Natural killer cell (primary cell): ENCODE measurements around the gene BDKRB2. TPM values are rescaled to one million over a fixed set of nuclear protein-coding genes. Genes with fewer than 3 reads are reported as not detected.

ENCODE experiments used
- ATAC-seq, 3 donors: fragments of 150-1000 bp in 2 of 3; fragments of 200-7000 bp in 1 of 3; cut with Tn5 transposase; 1 replicate in 1 of 3; 2 replicates in 2 of 3; pipeline ENCODE4 v1.10.0; 2021; ENCODE audit warnings: mild to moderate bottlenecking in 2 of 3, moderate library complexity in 2 of 3
- DNase-seq, 2 donors: peaks; one replicate each; pipeline versions ENCODE4 v3.0.0 to v3.0.0-alpha.2; 2013 to 2021; ENCODE audit warnings: mixed read lengths in 1 of 2
- H3K27ac ChIP-seq: one replicate; pipeline ENCODE4 v1.5.1; 2013; ENCODE audit warnings: mild to moderate bottlenecking, low read length
- H3K27me3 ChIP-seq: one replicate; pipeline ENCODE4 v1.6.1; 2013; ENCODE audit warnings: low read length; ENCODE audit not compliant: control insufficient read depth, insufficient read depth
- H3K36me3 ChIP-seq: one replicate; pipeline ENCODE4 v1.6.1; 2013; ENCODE audit warnings: low read length; ENCODE audit not compliant: control insufficient read depth, insufficient read depth
- H3K4me1 ChIP-seq: one replicate; pipeline ENCODE4 v1.6.1; 2013; ENCODE audit warnings: low read length; ENCODE audit not compliant: control insufficient read depth, insufficient read depth
- H3K4me3 ChIP-seq: one replicate; pipeline ENCODE4 v1.5.1; 2013; ENCODE audit warnings: low read length
- H3K9me3 ChIP-seq: one replicate; pipeline ENCODE4 v1.6.1; 2013; ENCODE audit warnings: low read length; ENCODE audit not compliant: control insufficient read depth, insufficient read depth
- H3K27ac Mint-ChIP-seq, 2 donors: one replicate each; pipeline ENCODE4 v1.8.0; 2022; ENCODE audit warnings: mild to moderate bottlenecking in 2 of 2, mixed read lengths in 2 of 2, moderate library complexity in 1 of 2
- H3K27me3 Mint-ChIP-seq, 2 donors: one replicate each; pipeline ENCODE4 v1.8.0; 2022; ENCODE audit warnings: low read depth in 2 of 2, mixed read lengths in 2 of 2
- H3K36me3 Mint-ChIP-seq: one replicate; pipeline ENCODE4 v1.8.0; 2022; ENCODE audit warnings: mixed read lengths
- H3K4me1 Mint-ChIP-seq, 2 donors: one replicate each; pipeline ENCODE4 v1.8.0; 2022; ENCODE audit warnings: mixed read lengths in 2 of 2
- H3K4me3 Mint-ChIP-seq: one replicate; pipeline ENCODE4 v1.8.0; 2022; ENCODE audit warnings: mild to moderate bottlenecking, moderate library complexity, mixed read lengths
- H3K9me3 Mint-ChIP-seq, 2 donors: one replicate each; pipeline ENCODE4 v1.8.0; 2022; ENCODE audit warnings: mixed read lengths in 2 of 2
- CTCF ChIP-seq: fragments of 200-600 bp; IDR thresholded peaks from one replicate; pipeline ENCODE4 v1.8.0; 2022; ENCODE audit warnings: antibody characterized with exemption
- WGBS: methylation state at CpG from one replicate; pipeline ENCODE4 v1.1.7; 2013; ENCODE audit warnings: missing lambda C conversion rate; ENCODE audit not compliant: insufficient coverage; 5-methylcytosine and 5-hydroxymethylcytosine counted together
- intact Hi-C: fragments of 100-400 bp; cut with micrococcal nuclease; formaldehyde crosslinking; loops from one replicate; pipeline ENCODE4 v1.14.2; 2022
- total RNA-seq, 4 donors: library from RNA; stranded (reverse); fragments of 120-200 nt in 1 of 4; gene quantifications; one replicate each; pipeline versions ENCODE4 v1.2.3 to v1.2.4, GENCODE V29; 2013 to 2022

The BDKRB2 gene
- total RNA-seq, 3 donors from 2014 or later (not counting 1 experiment from before 2014, with no cell fraction given) = not detected

GRCh38 chr14:96212896-96213295, 8.3 kb downstream of the BDKRB2 start:
- H3K9me3 ChIP-seq = no peaks in the 10 kb centered on the region
- peaks cover 0 to 10% of the 10 kb centered on the region in 2 donors for H3K27me3 Mint-ChIP-seq
- H3K27ac ChIP-seq = no peak overlapping the region
- no peak for ATAC-seq
- DNase-seq = no peak
- no peaks in the 10 kb centered on the region for H3K27me3 ChIP-seq
- TF ChIP-seq CTCF = no peak
- no peaks in the 10 kb centered on the region for H3K36me3 ChIP-seq
- no peak overlapping the region for H3K4me3 Mint-ChIP-seq
- no peaks in the 10 kb centered on the region for H3K4me1 Mint-ChIP-seq
- H3K27ac Mint-ChIP-seq = no peak overlapping the region
- no peaks in the 10 kb centered on the region for H3K36me3 Mint-ChIP-seq
- H3K4me3 ChIP-seq = no peak overlapping the region
- H3K9me3 Mint-ChIP-seq = no peaks in the 10 kb centered on the region
- WGBS = 93% methylated on average over 4 of the region's 4 CpGs
- intact Hi-C loops = no loop called here
- no peaks in the 10 kb centered on the region for H3K4me1 ChIP-seq

GRCh38 chr14:96213871-96214465, 9.3 kb downstream of the BDKRB2 start:
- Histone ChIP-seq H3K4me1 (no peaks in the 10 kb centered on the region), H3K36me3 (no peaks in the 10 kb centered on the region), H3K4me3 (no peak overlapping the region), H3K9me3 (no peaks in the 10 kb centered on the region), H3K27ac (no peak overlapping the region), H3K27me3 (no peaks in the 10 kb centered on the region)
- intact Hi-C loops = no loop called here
- Mint-ChIP-seq H3K4me3 (no peak overlapping the region), H3K27me3 (peaks cover 0 to under 1% of the 10 kb centered on the region in 2 donors), H3K9me3 (no peaks in the 10 kb centered on the region), H3K4me1 (no peaks in the 10 kb centered on the region), H3K27ac (no peak overlapping the region), H3K36me3 (no peaks in the 10 kb centered on the region)
- ATAC-seq (no peak), DNase-seq (no peak)
- no peak for TF ChIP-seq CTCF
- 88% methylated on average over 10 of the region's 10 CpGs for WGBS

GRCh38 chr14:96214793-96215192, 10.2 kb downstream of the BDKRB2 start:
- Histone ChIP-seq H3K4me3 (no peak overlapping the region), H3K27me3 (no peaks in the 10 kb centered on the region), H3K27ac (no peak overlapping the region), H3K4me1 (no peaks in the 10 kb centered on the region), H3K9me3 (no peaks in the 10 kb centered on the region), H3K36me3 (no peaks in the 10 kb centered on the region)
- intact Hi-C loops = no loop called here
- Mint-ChIP-seq H3K27ac (no peak overlapping the region), H3K36me3 (no peaks in the 10 kb centered on the region), H3K4me3 (no peak overlapping the region), H3K27me3 (no peaks in the 10 kb centered on the region), H3K4me1 (no peaks in the 10 kb centered on the region), H3K9me3 (no peaks in the 10 kb centered on the region)
- WGBS = 91% methylated on average over 4 of the region's 4 CpGs
- DNase-seq = no peak
- TF ChIP-seq CTCF = no peak
- ATAC-seq = no peak
